GF-D8 (cell line): ENCODE data around the gene CNKSR1.

Experiments
- DNase-seq: peaks from one replicate; lab custom pipeline; 2025; lab: John Stamatoyannopoulos, UW

Gene CNKSR1, protein sequence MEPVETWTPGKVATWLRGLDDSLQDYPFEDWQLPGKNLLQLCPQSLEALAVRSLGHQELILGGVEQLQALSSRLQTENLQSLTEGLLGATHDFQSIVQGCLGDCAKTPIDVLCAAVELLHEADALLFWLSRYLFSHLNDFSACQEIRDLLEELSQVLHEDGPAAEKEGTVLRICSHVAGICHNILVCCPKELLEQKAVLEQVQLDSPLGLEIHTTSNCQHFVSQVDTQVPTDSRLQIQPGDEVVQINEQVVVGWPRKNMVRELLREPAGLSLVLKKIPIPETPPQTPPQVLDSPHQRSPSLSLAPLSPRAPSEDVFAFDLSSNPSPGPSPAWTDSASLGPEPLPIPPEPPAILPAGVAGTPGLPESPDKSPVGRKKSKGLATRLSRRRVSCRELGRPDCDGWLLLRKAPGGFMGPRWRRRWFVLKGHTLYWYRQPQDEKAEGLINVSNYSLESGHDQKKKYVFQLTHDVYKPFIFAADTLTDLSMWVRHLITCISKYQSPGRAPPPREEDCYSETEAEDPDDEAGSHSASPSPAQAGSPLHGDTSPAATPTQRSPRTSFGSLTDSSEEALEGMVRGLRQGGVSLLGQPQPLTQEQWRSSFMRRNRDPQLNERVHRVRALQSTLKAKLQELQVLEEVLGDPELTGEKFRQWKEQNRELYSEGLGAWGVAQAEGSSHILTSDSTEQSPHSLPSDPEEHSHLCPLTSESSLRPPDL

DNA sequence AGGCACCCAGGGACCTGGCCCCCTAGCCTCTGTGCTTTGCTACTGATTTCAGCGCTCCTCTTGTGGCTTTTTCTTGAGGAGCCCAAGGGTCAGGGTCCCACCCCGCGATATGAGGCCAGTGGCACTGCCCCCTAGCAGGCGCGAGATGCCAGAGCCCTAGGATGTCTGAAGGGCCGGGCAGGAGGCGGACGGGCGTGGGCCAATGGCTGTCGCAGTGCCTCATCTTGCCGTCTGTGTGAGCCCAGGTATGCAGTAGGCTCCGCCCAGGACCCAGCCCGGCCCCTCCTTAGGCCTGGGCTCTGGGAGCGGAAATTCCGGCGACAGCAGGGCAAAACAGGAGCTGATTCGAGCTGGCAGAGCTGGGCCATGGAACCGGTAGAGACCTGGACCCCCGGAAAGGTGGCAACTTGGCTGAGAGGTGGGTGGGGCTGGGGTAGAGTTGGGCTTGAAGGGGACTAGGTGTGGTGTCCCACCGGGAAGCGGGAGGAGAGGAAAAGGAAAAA is at the start of gene CNKSR1:
Gene CNKSR1, plus strand, starts transcription at position 310 of the 503 bp plus-strand sequence. Its CDS starts 57 bp downstream, at position 367.
- DNase-seq: no peak

DNA sequence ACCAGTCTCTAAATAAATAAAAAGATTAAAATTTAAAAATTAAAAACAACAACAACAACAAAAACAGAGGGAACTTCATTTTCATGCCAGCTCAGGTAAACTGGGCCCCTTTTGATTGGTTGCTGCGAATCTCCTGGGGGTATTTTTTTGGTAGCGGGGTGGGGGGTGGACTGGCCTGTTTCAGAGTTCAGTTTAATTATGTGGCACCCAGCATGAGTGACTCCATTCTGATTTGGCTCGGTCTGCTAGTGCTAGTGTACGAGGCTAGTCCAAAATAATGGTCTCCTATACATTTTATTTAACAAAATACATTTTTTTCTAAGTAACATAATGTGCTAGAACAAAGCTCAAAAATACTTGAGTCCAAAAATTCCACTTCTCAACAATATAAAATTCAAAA is 47.5 kb upstream of the CNKSR1 start:
- DNase-seq: no peak

DNA sequence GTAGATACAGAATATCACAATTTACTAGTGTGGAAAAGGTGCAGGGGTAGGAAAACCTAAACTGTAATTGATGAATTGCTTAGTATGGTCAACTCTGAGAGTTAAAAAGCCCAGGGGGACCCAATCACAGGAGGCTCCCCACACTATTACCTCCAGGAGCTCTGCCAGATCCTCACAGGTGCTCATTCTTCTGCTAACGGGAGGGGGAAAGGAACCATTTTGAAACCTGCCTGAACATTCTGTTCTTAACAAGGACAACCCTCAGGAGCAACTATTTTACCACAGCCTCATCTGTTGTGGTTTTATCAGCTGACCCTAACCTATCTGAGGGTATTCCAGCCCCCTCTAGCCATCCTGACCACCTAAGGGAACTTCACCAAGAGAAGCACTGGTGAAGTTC is 46.6 kb upstream of the CNKSR1 start:
- no peak for DNase-seq

DNA sequence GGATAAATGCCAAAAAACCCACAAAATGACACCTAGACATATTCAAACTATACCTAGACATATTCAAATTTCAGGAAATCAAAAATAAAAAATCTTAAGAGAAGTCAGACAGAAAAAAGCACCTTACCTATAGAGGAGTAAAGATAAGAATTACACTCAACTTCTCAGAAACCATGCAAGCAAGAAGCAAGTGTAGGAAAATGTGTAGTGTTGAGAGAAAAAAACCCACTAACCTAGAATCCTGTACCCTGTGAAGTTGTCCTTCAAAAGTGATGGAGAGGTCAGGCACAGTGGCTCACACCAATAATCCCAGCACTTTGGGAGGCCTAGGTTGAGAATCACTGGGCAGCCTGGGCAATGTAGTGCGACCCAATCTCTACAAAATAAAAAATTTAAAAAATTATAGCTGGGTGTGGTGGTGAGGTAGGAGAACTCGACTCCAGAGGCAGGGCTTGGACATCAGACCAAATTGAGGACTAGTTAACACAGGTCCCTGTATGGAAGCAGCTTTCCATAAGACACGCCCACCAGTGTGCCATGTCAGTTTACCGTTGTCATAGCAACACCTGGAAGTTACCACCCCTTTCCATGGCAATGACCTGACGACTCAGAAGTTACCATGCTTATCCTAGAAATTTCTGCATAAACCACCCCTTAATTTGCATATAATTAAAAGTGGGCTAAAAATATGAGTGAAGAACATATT is 45.0 kb upstream of the CNKSR1 start:
- DNase-seq: no peak

DNA sequence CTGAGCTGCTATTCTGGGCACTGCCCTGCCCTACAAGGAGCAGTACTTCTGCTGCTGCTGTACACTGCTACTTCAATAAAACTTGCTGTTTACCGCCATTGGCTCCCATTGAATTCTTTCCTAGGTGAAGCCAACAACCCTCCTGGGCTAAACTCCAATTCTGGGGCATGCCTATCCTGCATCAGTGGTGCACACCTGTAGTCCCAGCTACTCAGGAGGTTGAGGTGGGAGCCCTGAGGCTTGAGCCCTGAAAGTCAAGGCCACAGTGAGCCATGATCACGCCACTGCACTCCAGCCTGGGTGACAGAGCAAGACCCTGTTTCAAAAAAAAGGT is 44.5 kb upstream of the CNKSR1 start:
- DNase-seq: no peak

DNA sequence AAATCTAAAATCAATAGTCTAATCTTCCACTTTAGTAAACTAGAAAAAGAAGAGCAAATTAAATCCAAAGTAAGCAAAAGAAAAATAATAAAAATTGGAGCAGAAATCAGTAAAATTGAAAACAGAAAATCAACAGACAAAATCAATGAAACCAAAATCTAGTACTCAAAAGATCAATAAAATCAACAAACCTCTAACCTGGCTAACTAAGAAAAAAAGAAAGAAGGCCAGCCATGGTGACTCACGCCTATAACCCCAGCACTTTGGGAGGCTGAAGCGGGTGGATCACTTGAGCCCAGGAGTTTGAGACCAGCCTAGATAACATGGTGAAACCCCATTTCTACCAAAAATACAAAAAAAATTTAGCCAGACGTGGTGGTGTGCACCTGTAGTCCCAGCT is 42.8 kb upstream of the CNKSR1 start:
- no peak for DNase-seq

DNA sequence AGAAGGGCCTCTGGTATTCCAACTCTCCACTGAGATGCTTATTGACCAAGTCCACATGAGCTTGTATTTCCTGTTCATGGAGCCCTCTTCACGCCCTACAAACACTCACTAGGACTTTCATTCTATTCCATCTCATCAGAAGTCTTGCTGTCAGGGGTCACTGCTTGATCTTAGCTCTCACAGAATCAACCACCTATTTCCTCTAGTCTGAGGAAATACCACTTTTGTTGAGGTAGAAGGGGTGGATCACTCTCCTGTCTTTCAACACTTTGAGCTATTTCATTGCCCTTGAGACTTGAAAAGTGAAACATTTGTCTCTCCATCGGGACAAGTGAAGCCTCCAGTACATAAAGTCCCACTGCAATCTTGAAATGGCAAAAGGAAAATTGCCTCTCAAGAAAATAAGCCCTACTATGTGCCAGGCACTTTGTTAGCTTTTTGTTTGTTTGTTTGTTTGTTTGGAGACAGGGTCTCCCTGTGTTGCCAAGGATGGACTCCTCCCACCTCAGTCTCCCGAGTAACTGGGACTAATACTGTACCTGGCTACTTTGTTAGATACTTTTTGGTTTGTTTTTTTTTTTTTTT is 38.2 kb upstream of the CNKSR1 start:
- no peak for DNase-seq

DNA sequence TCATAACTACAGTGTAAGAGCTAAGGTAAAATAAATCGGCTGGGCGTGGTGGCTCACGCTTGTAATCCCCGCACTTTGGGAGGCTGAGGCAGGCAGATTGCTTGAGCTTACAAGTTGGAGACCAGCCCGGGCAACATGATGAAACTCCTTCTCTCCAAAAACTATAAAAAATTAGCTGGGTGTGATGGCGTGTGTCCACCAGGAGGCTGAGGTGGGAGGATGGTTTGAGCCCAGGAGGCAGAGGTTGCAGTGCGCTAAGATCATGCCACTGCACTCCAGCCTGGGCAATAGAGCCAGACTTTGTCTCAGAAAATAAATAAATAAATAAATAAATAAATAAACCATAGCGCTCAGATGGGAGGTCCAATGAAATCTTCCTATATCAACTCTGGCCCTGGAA is 35.1 kb upstream of the CNKSR1 start:
- DNase-seq: no peak

DNA sequence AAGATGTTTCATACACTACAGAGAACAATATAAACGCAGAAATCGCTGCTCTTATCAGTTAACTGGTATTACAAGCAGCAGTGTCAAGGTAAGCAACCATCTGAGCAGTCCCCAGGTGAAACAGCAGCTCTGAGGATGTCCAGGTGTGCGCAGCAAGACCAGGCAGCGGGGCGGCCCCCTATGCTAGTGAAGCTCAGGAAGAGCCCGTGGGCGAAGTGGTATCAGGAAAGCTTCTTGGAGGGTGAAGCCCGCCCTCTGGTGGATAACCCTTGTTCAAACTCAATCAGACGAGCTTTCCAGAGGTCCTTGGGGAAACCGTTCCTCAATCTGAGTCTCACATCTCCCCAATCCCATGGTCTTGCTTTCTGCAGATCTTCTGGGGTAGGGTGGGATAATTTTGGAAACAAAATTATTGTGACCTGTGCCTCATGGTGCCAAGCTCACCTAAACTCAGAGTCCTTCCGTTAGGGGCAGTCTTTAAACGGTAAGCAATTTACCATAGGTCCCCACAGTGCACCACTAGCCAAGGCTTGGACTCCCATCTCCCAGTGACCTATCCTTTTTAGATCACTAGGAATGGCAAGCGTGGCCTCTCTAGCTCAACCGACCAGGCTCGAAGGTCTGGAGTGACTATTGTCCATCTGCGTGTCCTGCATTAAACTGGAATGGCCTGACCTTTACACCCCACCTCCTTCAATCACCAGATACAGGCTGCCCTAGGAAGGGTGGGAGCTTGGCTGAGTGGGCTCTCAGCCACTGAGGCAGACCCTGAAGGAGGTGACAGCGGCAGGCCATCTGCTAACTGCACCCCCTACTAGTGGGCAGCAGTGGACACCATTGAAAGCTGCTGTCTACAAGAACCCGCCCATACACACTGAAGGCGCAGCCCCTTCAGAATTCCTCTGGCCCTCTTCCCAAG is 32.0 kb upstream of the CNKSR1 start:
- peak; percentile 53 for DNase-seq

DNA sequence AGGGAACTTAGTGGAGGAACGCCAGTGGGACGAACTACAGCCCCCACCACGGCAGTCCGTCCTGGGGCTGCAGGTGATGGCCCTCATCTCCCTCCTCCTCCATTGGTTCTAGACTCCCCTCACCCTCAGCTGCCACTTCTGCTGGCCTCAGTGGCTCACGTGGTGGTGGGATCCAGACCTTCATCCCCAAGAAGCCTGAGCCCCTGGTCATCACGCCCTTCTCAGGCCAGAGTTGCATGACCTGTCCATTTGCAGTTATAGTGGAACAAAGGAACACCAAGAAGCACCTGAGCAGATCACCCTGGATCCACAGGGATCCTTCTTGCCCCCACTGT is 31.4 kb upstream of the CNKSR1 start:
- DNase-seq: no peak

DNA sequence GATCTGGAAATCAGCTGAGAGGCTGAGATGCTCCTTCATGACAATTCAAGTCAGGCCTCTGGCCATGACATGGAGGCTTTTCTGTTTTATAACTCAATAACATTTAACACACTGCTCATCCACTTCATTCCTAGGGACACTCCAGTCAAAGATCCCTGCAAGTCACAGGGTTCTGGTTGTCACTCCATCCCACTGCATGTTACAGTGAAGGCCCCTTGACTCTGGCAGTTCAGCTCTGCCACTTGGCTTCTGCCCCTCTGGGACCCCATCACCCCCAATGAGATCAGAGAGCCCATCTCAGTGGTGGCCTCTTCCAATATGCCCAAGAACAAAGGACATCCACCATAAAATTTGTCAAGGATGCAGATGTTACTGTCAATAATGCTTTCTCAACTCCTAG is 28.4 kb upstream of the CNKSR1 start:
- no peak for DNase-seq

DNA sequence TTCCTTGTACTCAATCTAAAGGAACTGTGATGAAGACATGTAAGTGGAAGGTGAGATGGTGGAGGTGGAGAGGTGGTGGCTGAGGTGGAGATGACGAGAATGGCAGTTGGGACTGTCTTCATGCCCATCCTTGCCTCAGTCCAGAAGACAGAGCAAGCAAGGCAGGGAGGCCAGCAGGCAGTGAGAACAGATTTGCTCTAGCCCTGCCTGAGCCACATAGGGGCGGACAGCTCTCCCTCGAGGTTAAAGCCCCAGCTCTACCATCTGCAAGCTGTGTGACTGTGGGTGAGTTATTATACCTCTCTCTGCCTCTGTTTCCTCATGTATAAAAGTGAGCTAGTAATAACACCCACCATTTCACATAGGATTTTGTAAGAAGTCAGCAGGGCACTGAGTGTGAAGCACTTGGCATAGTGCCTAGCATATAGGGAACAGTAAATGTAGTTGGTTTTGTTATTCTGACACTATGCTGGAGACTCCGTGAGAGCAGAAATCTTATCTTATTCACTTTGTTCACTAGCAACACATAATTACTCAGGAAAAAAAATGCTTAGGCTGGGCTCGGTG is 23.2 kb upstream of the CNKSR1 start:
- DNase-seq: no peak

DNA sequence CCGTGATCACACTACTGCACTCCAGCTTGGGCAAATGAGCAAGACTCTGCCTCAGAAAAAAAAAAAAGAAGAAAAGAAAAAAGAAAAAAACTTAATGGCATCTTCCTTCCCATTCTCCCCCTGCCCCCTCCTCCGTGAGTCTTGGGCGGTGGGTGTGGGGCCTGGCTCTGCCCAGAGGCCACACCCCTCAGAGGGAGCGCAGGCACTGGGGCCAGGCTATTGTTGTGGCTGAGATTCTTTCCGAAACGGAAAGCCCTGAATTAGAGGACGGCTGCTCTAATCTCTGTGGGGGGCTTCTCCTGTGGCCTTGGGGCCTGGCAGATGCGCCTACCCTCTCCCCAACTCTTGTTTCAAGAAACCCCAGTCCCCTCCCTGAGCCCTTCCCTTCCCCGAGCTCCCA is 22.5 kb upstream of the CNKSR1 start:
- no peak for DNase-seq

DNA sequence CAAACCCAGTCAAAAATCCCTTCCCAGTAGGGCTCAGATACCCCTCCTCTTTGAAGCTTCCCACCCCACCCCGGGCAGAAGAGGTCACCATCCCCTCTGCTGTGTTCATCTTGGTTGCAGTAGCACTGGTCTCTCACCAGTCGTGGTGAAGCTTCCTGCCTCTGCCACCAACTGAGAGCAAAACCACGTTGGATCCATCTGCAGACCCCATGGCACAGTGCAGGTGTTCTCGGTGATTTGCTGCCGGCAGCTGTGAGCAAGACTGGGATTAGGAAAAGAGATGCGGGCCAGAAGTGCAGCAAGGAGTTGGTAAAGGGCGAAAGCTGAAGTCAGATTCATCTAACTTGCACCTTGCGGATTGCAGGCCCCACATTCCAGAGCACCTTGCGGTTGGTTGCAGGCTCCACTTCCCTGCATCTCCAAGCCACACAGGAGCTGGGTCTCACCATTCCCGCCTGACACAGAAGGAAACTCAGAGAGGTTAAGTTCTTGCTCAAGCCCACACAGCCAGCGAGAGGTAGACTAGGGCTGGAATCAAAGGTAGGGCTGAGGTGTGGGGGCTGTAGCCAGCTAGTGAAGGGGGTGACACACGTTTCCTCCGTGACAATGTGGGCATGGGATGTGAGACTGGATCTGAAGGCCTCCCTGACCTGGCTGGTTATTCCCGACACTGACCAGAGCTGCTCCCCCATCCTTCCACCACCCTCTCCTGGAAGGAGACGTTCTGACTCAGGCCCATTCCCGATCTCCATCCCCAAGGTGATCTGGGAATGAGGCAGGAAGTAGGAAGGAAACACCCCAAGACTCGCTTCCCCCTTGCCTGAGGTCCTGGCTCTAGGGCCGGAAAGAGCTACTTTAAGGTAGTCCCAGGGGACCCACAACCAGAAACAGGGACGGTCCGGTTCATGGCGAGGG is 21.7 kb upstream of the CNKSR1 start:
- no peak for DNase-seq

DNA sequence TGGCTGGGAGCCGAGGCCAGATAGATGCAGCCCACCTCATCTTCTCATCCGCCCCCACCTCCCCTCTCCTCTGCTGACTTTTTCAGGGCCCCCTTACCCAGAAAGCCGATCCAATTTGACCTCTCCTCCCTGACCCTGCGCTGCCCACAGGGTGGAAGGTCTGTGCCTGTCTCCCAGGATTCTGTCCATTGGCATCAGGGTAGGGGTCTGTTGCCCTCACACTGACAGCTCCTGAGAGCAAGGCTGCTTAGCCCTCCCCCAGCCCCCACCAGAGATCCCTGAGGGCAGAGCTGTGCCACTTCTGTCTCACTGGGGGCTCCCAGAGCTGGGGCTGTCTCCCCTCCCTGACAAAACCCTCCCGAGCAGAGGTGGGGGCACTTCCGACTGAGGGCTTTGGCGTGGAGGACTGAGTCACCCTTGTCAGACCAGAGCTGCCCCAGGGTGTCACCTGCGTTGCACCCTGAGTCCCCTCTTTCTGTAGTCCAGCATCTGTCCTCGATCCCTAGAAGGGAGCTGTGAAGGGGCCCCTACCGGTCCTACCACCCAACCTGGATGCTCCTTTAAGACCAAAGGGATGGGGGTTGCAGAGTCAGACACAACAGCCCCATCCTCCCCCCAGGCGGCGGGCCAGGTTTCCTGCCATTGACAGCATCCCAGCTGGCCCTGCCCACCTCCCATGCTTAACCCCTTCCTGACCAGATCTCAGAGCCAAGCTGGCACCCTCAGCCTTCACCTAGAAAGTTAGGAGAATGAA is 20.8 kb upstream of the CNKSR1 start:
- DNase-seq: no peak

DNA sequence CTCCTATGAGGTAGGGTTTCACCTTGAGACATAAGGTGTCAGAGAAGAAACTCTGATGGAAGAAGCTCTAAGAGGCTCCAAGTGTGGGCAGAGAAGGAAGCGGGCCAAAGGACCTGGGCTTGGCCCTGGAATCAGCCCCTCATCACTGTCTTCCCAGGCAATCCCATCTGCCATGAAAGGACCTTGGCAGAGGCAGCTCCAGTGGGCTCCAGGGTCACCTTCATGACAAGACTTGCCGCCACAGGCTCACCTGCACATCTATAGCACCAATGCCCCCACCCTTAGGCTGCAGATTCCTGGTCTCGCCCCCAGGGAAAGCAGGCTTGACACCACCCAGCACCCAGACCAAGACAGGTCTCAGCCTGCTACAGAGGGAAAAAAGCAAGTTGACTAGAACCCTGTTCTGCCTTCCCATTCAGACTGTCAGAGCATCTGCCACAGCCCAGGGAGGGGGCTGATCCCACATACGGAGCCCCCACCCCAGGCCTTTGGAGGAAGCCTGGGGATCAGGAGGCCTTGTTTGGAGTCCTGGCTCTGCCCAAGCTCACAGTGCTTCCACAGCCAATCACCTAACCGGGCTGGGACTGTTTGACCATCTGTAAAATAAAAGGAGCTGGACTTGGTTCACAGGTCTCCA is 18.9 kb upstream of the CNKSR1 start:
- DNase-seq: no peak

DNA sequence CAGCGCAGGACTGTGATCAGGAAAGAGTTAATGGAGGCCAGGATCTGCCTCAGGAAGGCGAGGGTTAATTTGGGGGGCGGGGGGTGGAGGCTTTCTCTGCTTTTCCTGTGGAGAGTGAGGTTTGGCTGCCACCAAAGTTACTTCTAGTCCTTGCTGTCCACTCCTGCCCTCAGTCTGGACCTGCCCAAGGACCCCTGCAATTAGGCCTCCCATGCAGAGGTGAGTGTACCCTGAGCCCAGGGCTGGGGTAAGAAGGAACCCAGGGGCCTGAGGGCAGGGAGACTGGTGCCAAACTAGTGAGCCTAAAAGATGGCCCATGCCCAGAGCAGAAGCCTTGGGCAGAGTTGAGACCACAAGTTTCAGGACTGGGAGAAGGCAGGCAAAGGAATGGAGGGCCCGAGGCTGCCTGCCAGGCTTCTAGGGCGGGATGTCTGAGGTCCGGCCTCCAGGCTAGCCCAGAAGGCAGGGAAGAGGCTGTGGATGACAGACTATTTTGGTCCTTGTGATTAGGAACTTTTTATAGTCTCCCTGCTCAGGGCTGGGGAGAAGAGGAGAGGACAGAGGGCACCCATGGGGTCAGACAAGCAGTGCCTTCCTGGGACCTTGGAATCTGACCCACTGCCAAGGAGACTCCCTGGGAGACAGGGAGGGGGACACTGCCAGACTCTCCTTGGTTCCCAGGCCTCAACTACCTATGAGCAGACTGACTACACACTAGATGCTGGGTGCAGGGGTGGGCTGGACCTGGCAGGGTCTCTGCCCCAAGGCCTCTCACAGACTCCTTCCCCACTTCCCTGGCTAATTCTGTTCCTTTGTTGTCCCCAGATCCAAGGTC is 18.2 kb upstream of the CNKSR1 start, which contains the start of gene FAM110D:
Gene FAM110D, plus strand, starts transcription at position 172 of the 835 bp plus-strand sequence. CDS start 2,213 bp downstream, outside the sequence.
- DNase-seq: no peak

DNA sequence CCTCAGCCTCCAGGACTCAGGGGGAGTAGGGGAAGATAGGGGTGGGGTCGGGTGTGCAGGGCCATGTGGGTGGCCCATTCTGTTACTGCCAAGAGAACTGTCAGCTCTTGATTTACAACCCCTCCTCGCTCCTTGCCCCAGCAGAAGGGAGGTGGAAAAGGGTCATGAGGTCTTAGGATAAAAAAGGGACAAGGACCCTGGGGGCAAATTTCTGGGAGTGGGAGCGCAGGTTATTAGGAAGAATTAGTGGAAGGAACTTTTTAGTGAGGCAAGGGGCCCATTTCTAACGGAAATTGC is 17.6 kb upstream of the CNKSR1 start:
- no peak for DNase-seq
